ENCODE data around the gene GNG11. TPM values are rescaled to one million over a fixed set of nuclear protein-coding genes. Genes with fewer than 3 reads are reported as not detected.

The GNG11 gene
- 40.3 and 44.1 TPM in 2 replicates for total RNA-seq

GRCh38 chr7:93921607-93922566 lies at the start of gene GNG11:
TSS of gene GNG11 (plus strand) at chr7:93921735. CDS start at chr7:93922138, 403 bp downstream.

GRCh38 chr7:93890464-93891068 lies 31.0 kb upstream of the GNG11 start, which contains the start of gene TFPI2:
TSS of gene TFPI2 (minus strand) at chr7:93890753. CDS start at chr7:93890678, 75 bp downstream.

GRCh38 chr7:93906267-93906666 lies 15.3 kb upstream of the GNG11 start, which contains the start of gene GNGT1:
TSS of gene GNGT1 (plus strand) at chr7:93906567. CDS start at chr7:93906747, 180 bp downstream.

Other genes starting within 250 kb of the GNG11 start
- 178 and 259 TPM in 2 replicates for gene TFPI2, start 31.0 kb upstream of the GNG11 start, total RNA-seq
- gene GNGT1, start 15.2 kb upstream of the GNG11 start, total RNA-seq = 0.37 and 0.71 TPM in 2 replicates
- gene BET1, start 82.6 kb downstream of the GNG11 start, total RNA-seq = 35.7 and 38.3 TPM in 2 replicates